ENCODE measurements around the gene DUSP22. TPM values are rescaled to one million over a fixed set of nuclear protein-coding genes. Genes with fewer than 3 reads are reported as not detected.

Gene DUSP22
- total and polyA plus RNA-seq, 2 of the 8 experiments (the other 6 are each of a cell fraction or from before 2014, with no cell fraction given): 15.5 to 32.4 TPM

DNA sequence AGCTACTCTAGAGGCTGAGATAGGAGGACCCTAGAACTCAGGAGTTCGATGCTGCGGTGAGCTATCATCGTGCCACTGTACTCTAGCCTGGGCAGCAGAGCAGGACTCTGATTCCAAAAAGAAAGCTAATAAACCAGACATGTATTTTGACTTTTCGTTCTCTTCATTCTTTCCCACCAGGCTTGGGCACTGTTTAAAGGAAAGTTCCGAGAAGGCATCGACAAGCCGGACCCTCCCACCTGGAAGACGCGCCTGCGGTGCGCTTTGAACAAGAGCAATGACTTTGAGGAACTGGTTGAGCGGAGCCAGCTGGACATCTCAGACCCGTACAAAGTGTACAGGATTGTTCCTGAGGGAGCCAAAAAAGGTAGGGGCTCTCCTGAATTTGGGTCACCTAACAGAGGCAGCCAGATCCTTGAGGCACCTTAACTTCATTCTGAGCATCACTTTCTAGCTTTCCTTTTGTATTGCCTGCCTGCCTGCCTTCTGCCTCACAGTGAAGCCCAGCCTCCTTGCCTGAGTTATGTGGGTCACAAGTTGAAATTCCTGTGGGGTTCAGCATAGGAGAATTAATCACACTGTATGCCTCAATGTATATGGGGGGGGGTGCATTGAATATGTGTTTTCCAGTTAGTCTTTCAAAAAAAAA, 102.5 kb downstream of the DUSP22 start:
- Histone ChIP-seq H2BK12ac (ENCODE audit: low read depth, low read length) (no peak overlapping the region), H4K20me1 (replicated peaks in 1 of 2; ENCODE audit: control insufficient read depth in 1 of 2, insufficient read depth in 2 of 2, low read length in 2 of 2) (peaks cover 0 to 9% of the 10 kb centered on the region in 2 experiments), H3K4me3 (ENCODE audit: extremely low read depth in 1 of 4, insufficient read depth in 2 of 4, low read depth in 3 of 4, low read length in 4 of 4) (no peak overlapping the region), H2BK15ac (ENCODE audit: low read length) (no peak overlapping the region), H3K18ac (ENCODE audit: extremely low read depth, low read length) (no peak overlapping the region), H3K79me1 (ENCODE audit: low read depth, low read length) (no peaks in the 10 kb centered on the region), H3K27me3 (replicated peaks in 1 of 4; ENCODE audit: control insufficient read depth in 3 of 4, extremely low read depth in 1 of 4, insufficient read depth in 3 of 4, low read length in 3 of 4) (peaks cover 28 to 61% (median 52%) of the 10 kb centered on the region in 4 experiments), H3K14ac (ENCODE audit: insufficient read length) (no peak overlapping the region), H2AFZ (ENCODE audit: low read length) (no peak overlapping the region), H3K4me2 (ENCODE audit: insufficient read depth in 1 of 2, low read depth in 2 of 2, low read length in 2 of 2) (no peak overlapping the region; a peak in 1 of 4 replicates), H3K4me1 (replicated peaks in 1 of 4; ENCODE audit: control insufficient read depth in 3 of 4, insufficient read depth in 4 of 4, low read length in 3 of 4) (peaks cover 2 to 6% (median 4%) of the 10 kb centered on the region in 4 experiments; a peak in 4 of 7 replicates), H2BK120ac (replicated peaks; ENCODE audit: low read depth, low read length) (no peak overlapping the region), H2BK5ac (ENCODE audit: low read depth, low read length) (no peak overlapping the region), H3K9me3 (ENCODE audit: insufficient read depth in 2 of 2, low read depth in 1 of 2, low read length in 1 of 2) (no peaks in the 10 kb centered on the region), H3K23me2 (ENCODE audit: low read depth, low read length) (peaks cover 17% of the 10 kb centered on the region; the same call in 1 of the 2 replicates), H2AK5ac (ENCODE audit: low read depth, low read length) (no peak overlapping the region), H3K9ac (replicated peaks in 1 of 4; ENCODE audit: extremely low read depth in 1 of 4, low read depth in 3 of 4, low read length in 3 of 4) (no peak overlapping the region), H3K79me2 (ENCODE audit: control insufficient read depth in 1 of 2, insufficient read depth in 2 of 2, low read length in 2 of 2) (no peaks in the 10 kb centered on the region), H3K23ac (ENCODE audit: insufficient read length) (no peak overlapping the region), H3K36me3 (ENCODE audit: control insufficient read depth in 2 of 4, insufficient read depth in 4 of 4, low read length in 3 of 4) (peaks cover 0 to 8% (median 0%) of the 10 kb centered on the region in 4 experiments; a peak in 1 of 8 replicates), H3K27ac (ENCODE audit: low read depth, low read length) (no peak overlapping the region), H3K4ac (replicated peaks; ENCODE audit: insufficient read length, low read depth, low read length) (no peak overlapping the region), H4K8ac (ENCODE audit: extremely low read depth, insufficient read depth, low read length) (no peak overlapping the region; the same call in 1 of the 2 replicates), H4K5ac (ENCODE audit: insufficient read length, low read depth, low read length) (no peak overlapping the region), H4K91ac (replicated peaks; ENCODE audit: insufficient read length, low read length) (no peak overlapping the region), H2BK20ac (ENCODE audit: low read length) (no peak overlapping the region), H3K56ac (replicated peaks; ENCODE audit: insufficient read length, low read depth, low read length) (no peak overlapping the region)
- FAIRE-seq (no peak), DNase-seq (ENCODE audit: low read depth in 1 of 2, low spot score in 2 of 2) (no peak)
- ChIA-PET CTCF (ENCODE audit: partially characterized antibody) (interaction anchor here (1.0 to 4.8 kb wide), 4 partner anchors 14 to 206 kb away, joined by 3 to 24 read pairs (median 5); no protein-coding TSS in a partner anchor), POLR2A (ENCODE audit: partially characterized antibody) (no interaction called here)
- 92% methylated on average over 13 of the region's 13 CpGs; no CpG with 5 or more reads in 1 of the 2 experiments for WGBS, 2 experiments (ENCODE audit: extremely low coverage in 1 of 2, insufficient coverage in 1 of 2, insufficient read length in 1 of 2, insufficient replicate concordance in 2 of 2, low coverage in 1 of 2, low lambda C conversion rate in 2 of 2, missing lambda C conversion rate in 1 of 2)
- TF ChIP-seq CBX8 (IDR thresholded peaks at IDR 0.05; ENCODE audit: borderline replicate concordance, low read depth, low read length): no peak
- TF ChIP-seq ASH2L (IDR thresholded peaks at IDR 0.05; ENCODE audit: low read length): no peak
- TF ChIP-seq, protein P1, sequence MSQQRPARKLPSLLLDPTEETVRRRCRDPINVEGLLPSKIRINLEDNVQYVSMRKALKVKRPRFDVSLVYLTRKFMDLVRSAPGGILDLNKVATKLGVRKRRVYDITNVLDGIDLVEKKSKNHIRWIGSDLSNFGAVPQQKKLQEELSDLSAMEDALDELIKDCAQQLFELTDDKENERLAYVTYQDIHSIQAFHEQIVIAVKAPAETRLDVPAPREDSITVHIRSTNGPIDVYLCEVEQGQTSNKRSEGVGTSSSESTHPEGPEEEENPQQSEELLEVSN (IDR thresholded peaks at IDR 0.05): no peak
- TF ChIP-seq RNF2 (IDR thresholded peaks at IDR 0.05; ENCODE audit: borderline replicate concordance, low read depth, low read length, missing control alignments, poor library complexity, severe bottlenecking): no peak
- TF ChIP-seq SIRT6 (IDR thresholded peaks at IDR 0.05; ENCODE audit: low read length): no peak
- TF ChIP-seq BCL11A (IDR thresholded peaks at IDR 0.05; ENCODE audit: low read depth in 2 of 2, low read length in 2 of 2): no peak
- no peak for TF ChIP-seq SP1 (IDR thresholded peaks at IDR 0.05; ENCODE audit: low read depth, low read length)
- TF ChIP-seq SRF (IDR thresholded peaks at IDR 0.05; ENCODE audit: low read depth, low read length): no peak
- no peak for TF ChIP-seq CTBP2 (IDR thresholded peaks at IDR 0.05; ENCODE audit: borderline replicate concordance, insufficient read depth, insufficient read length, low read length)
- TF ChIP-seq FOSL1 (IDR thresholded peaks at IDR 0.05; ENCODE audit: insufficient read depth, low read depth, low read length): no peak
- TF ChIP-seq BACH1 (IDR thresholded peaks at IDR 0.05; ENCODE audit: low read length): no peak
- no peak for TF ChIP-seq GTF2F1 (IDR thresholded peaks at IDR 0.05; ENCODE audit: borderline replicate concordance, low read depth, low read length)
